Amniotic epithelial cell (primary cell): ENCODE measurements around the gene APBA3.
A peak's percentile ranks its signal among the peaks of the same experiment; 100 is the strongest.
"Not testable (repeated sequence)": the region's sequence is repeated elsewhere in the genome, so short reads cannot be mapped to it uniquely, and the experiment has no call there.

Experiments used
- DNase-seq: peaks from one replicate; pipeline ENCODE4 v3.0.0-alpha.2; 2010; ENCODE audit warnings: low read depth

Gene APBA3

DNA sequence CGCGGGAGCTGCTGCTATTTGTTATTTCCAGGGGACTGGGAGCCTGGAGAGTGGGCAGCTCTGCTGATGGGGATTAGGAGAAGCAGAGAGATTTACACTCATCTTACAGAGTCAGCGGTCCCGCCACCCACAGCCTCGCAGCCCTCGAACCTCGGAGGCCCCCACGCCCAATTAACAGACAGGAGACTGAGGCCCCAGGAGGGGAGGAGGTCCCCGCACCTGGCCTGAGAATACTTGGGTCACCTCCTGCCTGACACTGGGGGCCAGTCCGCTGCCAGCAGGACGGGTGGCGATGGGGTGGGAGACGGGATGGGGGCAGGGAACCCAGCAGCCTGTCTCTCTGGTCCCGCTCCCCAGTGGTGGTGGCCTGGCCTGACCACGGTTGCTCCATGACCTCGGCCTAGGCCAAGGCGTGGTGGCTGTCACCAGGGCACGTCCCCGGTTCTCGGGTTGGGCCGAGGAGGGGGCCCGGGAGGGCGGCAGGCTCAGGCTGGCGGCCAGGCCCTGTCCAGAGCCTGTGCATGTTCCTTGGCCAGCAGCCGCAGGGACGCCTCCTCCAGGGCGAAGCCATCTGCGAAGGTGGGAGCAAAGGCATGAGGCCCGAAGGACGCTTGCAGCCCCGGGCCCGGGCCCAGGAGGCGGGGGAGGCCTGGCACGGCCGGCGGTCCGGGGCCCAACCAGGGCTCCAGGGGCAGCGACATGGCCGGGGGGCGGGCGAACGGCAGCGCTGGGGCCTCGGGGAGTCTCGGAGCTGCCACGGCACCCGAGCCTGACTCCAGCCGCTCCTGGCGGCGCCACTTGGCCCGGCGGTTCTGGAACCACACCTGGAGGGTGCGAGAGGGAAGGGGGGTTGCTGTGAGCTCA, 8.9 kb upstream of the APBA3 start:
- no peak for DNase-seq

GRCh38 chr19:3769494-3769893, 8.0 kb upstream of the APBA3 start:
- DNase-seq: no peak

DNA sequence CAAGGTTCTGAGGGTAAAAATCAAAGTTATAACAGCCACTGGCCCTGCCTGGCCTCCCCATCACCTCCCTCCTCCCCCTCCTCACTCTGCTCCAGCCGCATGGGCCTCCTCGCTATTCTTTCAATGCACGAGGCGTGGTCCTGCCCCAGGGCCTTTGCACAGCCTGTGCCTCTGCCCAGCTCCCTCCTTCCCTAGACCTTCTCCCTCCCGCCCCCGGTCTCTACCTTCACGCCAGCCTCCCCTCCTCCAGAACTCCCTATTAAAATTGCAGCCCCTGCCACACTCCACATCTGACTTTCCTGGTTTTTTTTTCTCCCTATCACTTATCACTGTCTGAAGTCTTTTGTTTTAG, 7.2 kb upstream of the APBA3 start:
- DNase-seq: no peak

GRCh38 chr19:3768015-3768747, 6.7 kb upstream of the APBA3 start:
- no peak for DNase-seq

DNA sequence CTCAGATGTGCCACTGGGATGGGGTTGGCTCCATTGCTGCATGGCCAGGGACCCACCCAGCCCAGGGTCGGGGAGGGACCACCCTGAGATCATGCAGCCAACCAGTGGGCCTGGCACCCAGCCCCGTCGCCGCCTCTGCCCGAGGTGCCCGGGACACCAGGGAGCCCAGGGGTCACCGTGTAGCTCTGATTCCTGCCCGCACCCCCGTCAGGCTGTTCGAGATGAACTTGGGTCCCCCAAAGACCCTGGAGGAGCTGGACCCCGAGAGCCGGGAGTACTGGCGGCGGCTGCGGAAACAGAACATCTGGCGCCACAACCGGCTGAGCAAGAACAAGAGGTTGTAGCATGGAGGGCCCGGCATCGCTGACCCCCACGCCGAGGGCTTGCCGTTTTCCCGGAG, 5.6 kb upstream of the APBA3 start:
- no peak for DNase-seq

DNA sequence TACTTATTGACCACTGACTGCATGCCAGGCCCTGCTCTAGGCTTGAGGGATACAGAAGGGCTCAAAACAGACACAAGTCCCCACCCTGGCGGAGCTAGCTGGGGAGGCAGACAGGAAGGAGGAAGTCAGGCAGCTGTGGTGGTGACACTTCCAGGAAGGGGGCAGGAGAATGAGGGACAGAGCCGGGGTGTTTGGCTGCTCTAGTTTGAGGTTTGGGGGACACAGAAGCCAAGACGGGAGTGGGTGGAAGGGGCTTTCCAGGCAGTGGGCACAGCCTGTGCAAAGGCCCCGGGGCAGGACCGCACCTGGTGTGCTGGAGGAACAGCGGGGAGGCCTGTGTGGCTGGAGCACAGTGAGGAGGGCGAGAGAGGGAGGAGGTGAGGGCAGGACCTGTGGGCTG, 5.0 kb upstream of the APBA3 start:
- no peak for DNase-seq

DNA sequence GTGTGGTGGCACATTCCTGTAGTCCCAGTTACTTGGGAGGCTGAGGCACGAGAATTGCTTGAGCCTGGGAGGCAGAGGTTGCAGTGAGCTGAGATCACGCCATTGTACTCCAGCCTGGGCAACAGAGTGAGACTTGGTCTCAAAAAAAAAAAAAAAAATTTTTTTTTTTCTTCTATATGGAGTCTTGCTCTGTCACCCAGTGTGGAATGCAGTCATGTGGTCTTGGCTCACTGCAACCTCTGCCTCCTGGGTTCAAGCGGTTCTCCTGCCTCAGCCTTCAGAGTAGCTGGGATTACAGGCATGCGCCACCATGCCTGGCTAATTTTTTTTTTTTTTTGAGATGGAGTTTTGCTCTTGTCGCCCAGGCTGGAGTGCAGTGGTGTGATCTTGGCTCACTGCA, 4.3 kb upstream of the APBA3 start:
- DNase-seq: peak; percentile 20

DNA sequence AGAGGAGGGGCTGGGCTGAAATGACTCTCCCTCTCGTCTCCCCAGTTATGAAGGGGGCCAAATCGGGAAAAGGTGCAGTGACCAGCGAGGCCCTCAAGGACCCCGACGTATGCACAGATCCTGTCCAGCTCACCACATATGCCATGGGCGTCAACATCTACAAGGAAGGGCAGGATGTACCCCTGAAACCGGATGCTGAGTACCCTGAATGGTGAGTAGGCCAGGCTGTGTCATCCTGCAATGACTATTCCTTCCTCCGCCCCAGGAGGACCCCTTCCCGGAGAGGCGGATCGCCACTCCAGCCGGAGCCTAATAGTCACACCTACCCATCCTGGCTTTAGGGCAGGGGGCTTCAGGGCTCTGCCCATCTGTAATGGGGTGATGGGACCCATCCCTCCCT, 3.6 kb upstream of the APBA3 start:
- DNase-seq: no peak

DNA sequence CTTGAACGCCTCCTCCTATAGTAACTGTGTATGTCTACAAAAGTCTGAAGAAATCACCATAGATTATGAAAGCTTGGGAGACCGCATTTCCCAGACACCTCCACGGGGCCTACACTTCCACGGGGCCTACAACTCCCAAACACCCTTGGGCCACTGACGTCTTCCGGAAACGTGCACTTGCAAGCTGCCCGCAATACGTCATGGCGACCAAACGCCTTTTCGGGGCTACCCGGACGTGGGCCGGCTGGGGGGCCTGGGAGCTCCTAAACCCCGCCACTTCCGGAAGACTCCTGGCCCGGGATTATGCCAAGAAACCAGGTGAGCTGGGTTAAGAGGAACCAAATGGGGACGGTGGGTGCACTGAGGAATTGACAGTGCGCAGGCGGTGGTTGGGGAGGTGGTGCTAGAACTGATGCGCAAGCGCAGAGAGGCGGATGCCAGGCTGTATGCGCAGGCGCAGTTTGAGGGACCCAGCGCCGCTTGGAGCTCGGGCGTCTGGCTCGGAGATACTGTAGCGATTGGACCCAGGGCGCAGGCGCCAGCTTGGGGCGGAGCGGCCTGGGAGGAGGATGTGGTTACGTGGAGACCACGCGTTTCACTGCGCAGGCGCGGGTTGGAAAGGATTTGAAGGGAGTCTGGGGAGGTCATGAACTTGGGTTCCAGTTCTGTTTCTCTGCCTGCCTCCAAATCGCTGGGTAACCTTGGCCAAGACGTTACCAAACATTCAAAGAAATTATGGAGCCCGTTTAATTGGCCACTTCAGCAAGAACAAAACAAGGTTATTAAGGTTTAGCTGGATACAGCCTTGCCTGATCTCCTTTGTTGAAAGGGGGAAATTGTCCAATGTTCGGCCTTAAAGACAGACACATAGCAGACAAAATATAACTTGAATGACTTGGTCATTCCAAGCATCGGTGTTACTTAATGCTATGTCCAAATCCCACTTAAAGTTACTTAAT, 1.3 kb upstream of the APBA3 start, which contains the start of gene MRPL54:
TSS of gene MRPL54 (plus strand) at position 182 of the 959 bp plus-strand sequence. CDS start at position 201, 19 bp downstream.
- peak; percentile 100 for DNase-seq

GRCh38 chr19:3762130-3762473, 610 bp upstream of the APBA3 start:
- no peak for DNase-seq

- peak; percentile 9 for DNase-seq
Observed at GRCh38 chr19:3760871-3761361, 576 bp downstream of the APBA3 start.

DNA sequence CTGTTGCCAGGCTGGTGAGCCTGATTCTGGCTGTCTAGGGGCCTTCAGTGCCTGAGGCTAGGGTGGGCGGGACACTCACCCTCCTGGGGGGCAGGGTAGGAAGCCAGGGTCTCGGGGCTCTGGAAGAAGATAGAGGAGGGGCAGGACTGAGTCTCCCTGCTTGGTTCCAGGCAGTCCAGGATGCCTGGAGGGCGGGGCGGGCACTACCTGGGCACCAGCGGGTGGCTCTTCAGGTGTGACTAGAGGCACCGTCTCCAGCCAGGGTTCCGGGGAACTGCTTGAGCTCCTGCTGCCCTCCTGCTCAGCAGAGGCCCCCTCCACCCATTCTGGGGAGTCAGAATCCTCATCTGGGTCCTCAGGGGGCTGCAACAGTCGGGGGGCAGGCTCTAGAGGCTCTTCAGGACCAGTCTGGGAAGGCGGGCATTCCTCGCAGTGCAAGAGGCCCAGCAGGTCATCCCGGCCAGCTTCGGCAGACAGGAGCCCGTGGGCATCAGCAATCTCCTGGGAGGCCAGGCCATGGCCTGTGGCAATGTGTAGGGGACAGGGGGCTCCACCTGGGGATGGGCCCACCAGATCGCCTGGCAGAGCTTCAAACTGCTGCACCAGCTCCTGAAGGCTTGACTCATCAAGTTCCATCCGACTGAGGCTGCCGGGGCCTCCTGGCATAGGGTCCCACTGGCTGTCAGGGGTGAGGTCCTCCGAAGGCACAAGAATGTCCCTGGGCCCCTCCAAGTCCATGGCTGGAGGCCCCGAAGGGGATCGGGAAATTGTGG, 1.8 kb downstream of the APBA3 start:
- DNase-seq: no peak

- DNase-seq: not testable (repeated sequence)
Observed at GRCh38 chr19:3758297-3758696, 3.2 kb downstream of the APBA3 start.

DNA sequence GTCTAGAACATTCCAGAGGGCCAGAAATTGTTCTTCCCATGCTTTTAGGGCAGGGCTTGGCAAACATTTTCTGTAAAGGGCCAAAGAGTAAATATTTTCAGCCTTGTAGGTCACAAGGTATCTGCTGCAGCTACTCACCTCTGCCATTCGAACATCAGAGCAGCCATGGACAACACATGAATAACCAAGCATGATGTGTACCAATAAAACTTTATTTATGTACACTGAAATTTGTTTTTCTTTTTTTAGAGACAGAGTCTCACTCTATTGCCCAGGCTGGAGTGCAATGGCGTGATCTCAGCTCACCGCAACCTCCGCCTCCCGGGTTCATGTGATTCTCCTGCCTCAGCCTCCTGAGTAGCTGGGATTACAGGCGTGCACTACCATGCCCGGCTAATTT, 3.8 kb downstream of the APBA3 start:
- not testable (repeated sequence) for DNase-seq

DNA sequence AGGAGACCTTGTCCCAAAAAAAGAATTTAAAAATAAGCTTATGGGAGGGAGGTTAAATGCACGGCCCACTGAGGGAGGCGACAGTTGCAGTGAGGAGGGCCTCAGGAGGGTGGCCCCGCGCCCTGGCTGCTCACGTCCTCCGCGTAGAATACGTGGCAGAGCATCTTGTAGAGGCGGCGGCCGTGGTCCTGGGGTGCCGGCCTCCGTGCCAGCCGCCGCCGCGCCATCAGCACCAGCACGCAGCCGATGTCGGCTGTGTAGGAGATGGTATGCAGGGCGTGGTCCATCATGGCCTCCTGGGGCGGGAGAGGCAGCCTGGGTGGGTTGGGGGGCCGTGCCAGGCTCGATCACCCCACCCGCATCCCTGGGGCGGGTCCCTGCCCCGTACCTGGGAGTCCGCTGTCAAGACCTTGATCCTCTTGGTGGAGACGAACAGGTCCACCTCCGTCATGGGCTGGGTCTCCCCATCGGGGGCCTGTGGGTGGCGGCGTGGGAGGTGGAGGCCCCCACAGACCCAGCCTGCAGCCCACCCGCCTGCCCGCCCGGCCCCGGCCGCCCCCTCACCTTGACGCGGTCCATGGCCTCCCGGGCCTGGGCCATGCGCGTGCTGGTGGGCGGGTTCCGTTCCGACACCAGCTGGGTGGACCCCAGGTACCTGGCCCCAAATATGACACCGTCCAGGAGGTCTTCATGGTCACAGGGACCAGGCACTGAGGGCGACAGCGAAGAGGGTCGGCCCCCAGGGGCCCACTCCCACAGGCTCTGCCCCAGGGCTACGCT, 7.7 kb downstream of the APBA3 start:
- no peak for DNase-seq

DNA sequence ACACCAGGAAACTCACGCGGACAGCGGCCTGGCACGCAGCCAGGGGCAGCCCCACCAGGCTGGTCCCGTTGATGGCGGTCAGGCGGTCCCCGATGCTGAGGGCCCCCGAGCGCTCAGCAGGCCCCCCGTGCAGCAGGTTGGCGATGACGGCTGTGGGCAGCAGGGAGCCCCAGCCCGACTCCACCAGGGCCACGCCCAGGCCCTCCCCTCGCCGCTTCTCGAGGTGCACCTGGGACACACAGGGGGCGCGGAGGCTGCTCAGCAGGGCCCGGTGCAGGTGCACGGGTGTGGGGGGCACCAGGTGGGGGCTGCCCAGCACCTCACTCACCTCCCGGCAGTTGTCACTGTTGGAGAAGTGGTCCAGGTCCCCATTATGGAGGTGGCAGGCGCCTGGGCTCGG, 9.0 kb downstream of the APBA3 start:
- DNase-seq: no peak

GRCh38 chr19:3751236-3751635, 10.3 kb downstream of the APBA3 start:
- DNase-seq: no peak

DNA sequence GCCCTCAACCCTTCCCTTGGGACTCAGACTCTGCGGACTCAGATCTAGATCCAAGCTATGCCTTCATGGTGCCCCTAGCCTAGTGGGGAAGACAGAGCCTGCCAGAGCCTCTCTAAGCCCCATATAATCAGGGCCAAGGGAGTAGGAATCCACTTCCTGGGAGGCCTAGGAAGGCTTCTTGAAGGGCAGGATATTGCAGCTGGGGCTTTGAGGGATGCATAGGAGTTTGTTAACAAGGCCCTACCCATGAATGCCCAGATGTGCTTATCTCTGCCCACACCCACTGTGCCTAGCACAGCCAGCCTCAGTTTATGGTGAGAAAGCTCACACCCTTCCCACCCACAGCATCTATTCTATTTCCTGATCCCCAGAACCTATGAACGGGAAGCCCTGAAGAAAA, 11.3 kb downstream of the APBA3 start:
- DNase-seq: no peak

DNA sequence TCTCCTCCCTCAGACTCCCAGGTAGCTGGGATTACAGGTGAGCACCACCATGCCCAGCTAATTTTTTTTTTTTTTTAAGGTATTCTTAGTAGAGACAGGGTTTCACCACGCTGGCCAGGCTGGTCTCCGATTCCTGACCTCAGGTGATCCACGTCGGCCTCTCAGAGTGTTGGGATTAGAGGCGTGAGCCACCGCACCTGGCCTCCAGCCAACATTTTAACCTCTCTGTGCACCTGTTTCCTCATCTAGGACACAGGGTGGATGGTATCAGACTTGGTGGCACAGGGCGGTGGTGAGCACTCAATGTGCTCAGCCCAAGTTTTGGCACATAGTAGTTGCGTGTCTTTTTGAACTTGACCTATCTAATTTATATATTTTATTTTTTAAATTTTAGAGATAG, 12.5 kb downstream of the APBA3 start:
- DNase-seq: no peak

DNA sequence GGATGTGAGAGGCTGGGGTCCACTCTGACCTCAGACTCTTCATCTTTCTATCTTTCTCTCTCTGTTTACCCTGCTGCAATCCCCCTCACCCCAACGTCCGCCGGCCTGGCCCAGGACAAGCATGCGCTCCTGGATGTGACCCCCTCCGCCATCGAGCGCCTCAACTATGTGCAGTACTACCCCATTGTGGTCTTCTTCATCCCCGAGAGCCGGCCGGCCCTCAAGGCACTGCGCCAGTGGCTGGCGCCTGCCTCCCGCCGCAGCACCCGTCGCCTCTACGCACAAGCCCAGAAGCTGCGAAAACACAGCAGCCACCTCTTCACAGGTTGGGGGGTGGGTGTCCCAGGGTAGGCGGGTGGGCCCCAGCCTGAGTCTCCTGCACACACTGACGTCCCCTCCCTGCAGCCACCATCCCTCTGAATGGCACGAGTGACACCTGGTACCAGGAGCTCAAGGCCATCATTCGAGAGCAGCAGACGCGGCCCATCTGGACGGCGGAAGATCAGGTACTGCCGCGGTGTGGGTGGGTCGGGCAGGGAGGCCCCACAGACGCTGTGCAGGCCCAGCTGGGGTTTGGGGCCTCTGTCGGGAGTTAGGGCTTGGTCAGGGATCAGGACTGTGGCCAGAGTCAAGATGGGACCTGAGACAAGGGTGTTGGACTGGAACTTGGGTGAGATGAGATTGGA, 15.0 kb downstream of the APBA3 start:
- DNase-seq: no peak
